ENCODE measurements around the gene RASSF1.
A peak's percentile ranks its signal among the peaks of the same experiment; 100 is the strongest.

The RASSF1 gene

GRCh38 chr3:50375258-50375931 lies 34.8 kb upstream of the RASSF1 start:
- Mint-ChIP-seq H3K9me3 (no peaks in the 10 kb centered on the region), H3K27ac (peak overlapping the region in 2 of 3 experiments; percentile 33 to 66), H3K4me1 (peaks cover 42% of the 10 kb centered on the region), H3K27me3 (ENCODE audit: low read depth) (peaks cover 8% of the 10 kb centered on the region), H3K36me3 (ENCODE audit: low read depth) (no peaks in the 10 kb centered on the region), H3K4me3 (no peak overlapping the region)
- TF ChIP-seq CTCF (IDR thresholded peaks at IDR 0.05; ENCODE audit: unreplicated experiment in 3 of 3) = no peak

GRCh38 chr3:50374363-50375257 lies 34.0 kb upstream of the RASSF1 start:
- Mint-ChIP-seq H3K4me3 (no peak overlapping the region), H3K27me3 (ENCODE audit: low read depth) (peaks cover 5% of the 10 kb centered on the region), H3K27ac (peak overlapping the region in 1 of 3 experiments; percentile 51), H3K36me3 (ENCODE audit: low read depth) (no peaks in the 10 kb centered on the region), H3K4me1 (peaks cover 35% of the 10 kb centered on the region), H3K9me3 (no peaks in the 10 kb centered on the region)
- TF ChIP-seq CTCF (IDR thresholded peaks at IDR 0.05; ENCODE audit: unreplicated experiment in 3 of 3) = no peak

GRCh38 chr3:50373146-50374051 lies 32.8 kb upstream of the RASSF1 start:
- Mint-ChIP-seq H3K27me3 (ENCODE audit: low read depth) (peaks cover 5% of the 10 kb centered on the region), H3K4me3 (peak overlapping the region in 2 of 3 experiments; percentile 7 to 47), H3K36me3 (ENCODE audit: low read depth) (no peaks in the 10 kb centered on the region), H3K4me1 (peaks cover 37% of the 10 kb centered on the region), H3K9me3 (no peaks in the 10 kb centered on the region), H3K27ac (peak overlapping the region; percentile 90 to 97 (median 94))
- TF ChIP-seq CTCF (IDR thresholded peaks at IDR 0.05; ENCODE audit: unreplicated experiment in 3 of 3) = no peak

- no peaks in the 10 kb centered on the region for H3K36me3 Mint-ChIP-seq (ENCODE audit: low read depth)
- peaks cover 5% of the 10 kb centered on the region for H3K27me3 Mint-ChIP-seq (ENCODE audit: low read depth)
- peaks cover 38% of the 10 kb centered on the region for H3K4me1 Mint-ChIP-seq
- H3K4me3 Mint-ChIP-seq = peak overlapping the region; percentile 46 to 61 (median 47)
- no peaks in the 10 kb centered on the region for H3K9me3 Mint-ChIP-seq
- peak overlapping the region; percentile 90 to 97 (median 94) for H3K27ac Mint-ChIP-seq
- TF ChIP-seq CTCF (IDR thresholded peaks at IDR 0.05; ENCODE audit: unreplicated experiment in 3 of 3) = peak in 2 of 3 experiments; percentile 13 to 16
Observed at GRCh38 chr3:50372349-50372748, 31.7 kb upstream of the RASSF1 start.

- H3K4me1 Mint-ChIP-seq = peaks cover 31% of the 10 kb centered on the region
- peak overlapping the region in 1 of 3 experiments; percentile 20 for H3K4me3 Mint-ChIP-seq
- no peak for TF ChIP-seq CTCF (IDR thresholded peaks at IDR 0.05; ENCODE audit: unreplicated experiment in 3 of 3)
- peak overlapping the region; percentile 93 to 97 (median 94) for H3K27ac Mint-ChIP-seq
- no peaks in the 10 kb centered on the region for H3K36me3 Mint-ChIP-seq (ENCODE audit: low read depth)
- no peaks in the 10 kb centered on the region for H3K27me3 Mint-ChIP-seq (ENCODE audit: low read depth)
- no peaks in the 10 kb centered on the region for H3K9me3 Mint-ChIP-seq
Observed at GRCh38 chr3:50371133-50371685, 30.6 kb upstream of the RASSF1 start.
